Retinal pigment epithelial cell (primary cell): ENCODE results near the gene ARAF.
"Not testable (repeated sequence)": the region's sequence is repeated elsewhere in the genome, so short reads cannot be mapped to it uniquely, and the experiment has no call there.

Source experiments
- DNase-seq: peaks from one replicate; pipeline ENCODE4 v3.0.0-alpha.2; 2010; ENCODE audit warnings: low read depth
- H3K4me3 ChIP-seq: 2 replicates; pipeline ENCODE4 v1.5.1; 2011; ENCODE audit warnings: mild to moderate bottlenecking, low read length, control low read depth, moderate library complexity
- CTCF ChIP-seq: conservative IDR thresholded peaks from 2 replicates; pipeline ENCODE4 v1.5.1; 2011; ENCODE audit warnings: low read depth, low read length, control low read depth, inconsistent platforms

Gene ARAF

GRCh38 chrX:47596256-47596655, 35.3 kb downstream of the ARAF start:
- no peak overlapping the region for H3K4me3 ChIP-seq
- DNase-seq, result no peak
- TF ChIP-seq CTCF, result no peak

GRCh38 chrX:47597222-47597621, 36.2 kb downstream of the ARAF start:
- DNase-seq, result no peak
- no peak for TF ChIP-seq CTCF

GRCh38 chrX:47603125-47603524, 42.1 kb downstream of the ARAF start:
- DNase-seq, H3K4me3 ChIP-seq: not testable (repeated sequence)

More at GRCh38 chrX:47597222-47597621, 36.2 kb downstream of the ARAF start:
- no peak overlapping the region for H3K4me3 ChIP-seq

GRCh38 chrX:47605024-47605423, 44.0 kb downstream of the ARAF start:
- no peak for TF ChIP-seq CTCF
- H3K4me3 ChIP-seq, result no peak overlapping the region
- DNase-seq, result no peak

- TF ChIP-seq CTCF, result no peak
- no peak for DNase-seq
- H3K4me3 ChIP-seq, result no peak overlapping the region
Measured at GRCh38 chrX:47607091-47607490, 46.1 kb downstream of the ARAF start.

GRCh38 chrX:47608130-47608810, 47.3 kb downstream of the ARAF start:
- TF ChIP-seq CTCF, result no peak
- DNase-seq, result no peak

GRCh38 chrX:47610511-47610910, 49.5 kb downstream of the ARAF start:
- DNase-seq, result no peak
- H3K4me3 ChIP-seq, result no peak overlapping the region
- TF ChIP-seq CTCF, result no peak

More at GRCh38 chrX:47608130-47608810, 47.3 kb downstream of the ARAF start:
- no peak overlapping the region for H3K4me3 ChIP-seq
